GM21737 (cell line): ENCODE data around the gene PSMC3IP.
A peak's percentile ranks its signal among the peaks of the same experiment; 100 is the strongest.

Source experiments
- ATAC-seq: cut with Tn5 transposase; IDR thresholded peaks from one replicate; pipeline ENCODE4 v1.9.1; 2021; ENCODE audit warnings: mild to moderate bottlenecking, moderate library complexity; ENCODE audit not compliant: unreplicated experiment

Gene PSMC3IP

GRCh38 chr17:42586514-42587230 is 9.1 kb upstream of the PSMC3IP start:
- peak; percentile 55 for ATAC-seq

- ATAC-seq, result no peak
These were observed 7.8 kb upstream of the PSMC3IP start for GRCh38 chr17:42585353-42585752.

GRCh38 chr17:42584880-42585279 is 7.4 kb upstream of the PSMC3IP start:
- no peak for ATAC-seq

- no peak for ATAC-seq
These were observed 4.3 kb upstream of the PSMC3IP start for GRCh38 chr17:42581744-42582270.

GRCh38 chr17:42579794-42580551 is 2.4 kb upstream of the PSMC3IP start:
- no peak for ATAC-seq

GRCh38 chr17:42578282-42578869 is 847 bp upstream of the PSMC3IP start:
- ATAC-seq, result peak; percentile 59

- ATAC-seq, result no peak
These were observed 393 bp downstream of the PSMC3IP start for GRCh38 chr17:42577140-42577531.

GRCh38 chr17:42574463-42574862 is 3.1 kb downstream of the PSMC3IP start:
- ATAC-seq, result no peak

GRCh38 chr17:42573095-42573494 is 4.4 kb downstream of the PSMC3IP start:
- ATAC-seq, result no peak

GRCh38 chr17:42571435-42572225 is 5.9 kb downstream of the PSMC3IP start:
- no peak for ATAC-seq

- no peak for ATAC-seq
These were observed 9.0 kb downstream of the PSMC3IP start for GRCh38 chr17:42568341-42569111.

- ATAC-seq, result peak; percentile 33
These were observed 10.5 kb downstream of the PSMC3IP start, which contains the start of gene MLX for GRCh38 chr17:42566883-42567573. Gene MLX, plus strand, starts transcription at chr17:42567100. Its CDS starts 25 bp downstream, at chr17:42567125.

- no peak for ATAC-seq
These were observed 11.2 kb downstream of the PSMC3IP start for GRCh38 chr17:42566215-42566882.

- ATAC-seq, result no peak
These were observed 11.9 kb downstream of the PSMC3IP start for GRCh38 chr17:42565523-42566214.

GRCh38 chr17:42564815-42565522 is 12.6 kb downstream of the PSMC3IP start:
- ATAC-seq, result no peak

GRCh38 chr17:42563950-42564349 is 13.6 kb downstream of the PSMC3IP start:
- no peak for ATAC-seq

- ATAC-seq, result no peak
These were observed 14.0 kb downstream of the PSMC3IP start for GRCh38 chr17:42563543-42563942.

GRCh38 chr17:42563143-42563509 is 14.4 kb downstream of the PSMC3IP start:
- no peak for ATAC-seq
